HG03095 (cell line): ENCODE measurements around the gene PLA1A.
A peak's percentile ranks its signal among the peaks of the same experiment; 100 is the strongest.

Source experiments
- ATAC-seq: cut with Tn5 transposase; IDR thresholded peaks from one replicate; pipeline ENCODE4 v1.9.1; 2021; ENCODE audit warnings: moderate library complexity; ENCODE audit not compliant: unreplicated experiment

Gene PLA1A

DNA sequence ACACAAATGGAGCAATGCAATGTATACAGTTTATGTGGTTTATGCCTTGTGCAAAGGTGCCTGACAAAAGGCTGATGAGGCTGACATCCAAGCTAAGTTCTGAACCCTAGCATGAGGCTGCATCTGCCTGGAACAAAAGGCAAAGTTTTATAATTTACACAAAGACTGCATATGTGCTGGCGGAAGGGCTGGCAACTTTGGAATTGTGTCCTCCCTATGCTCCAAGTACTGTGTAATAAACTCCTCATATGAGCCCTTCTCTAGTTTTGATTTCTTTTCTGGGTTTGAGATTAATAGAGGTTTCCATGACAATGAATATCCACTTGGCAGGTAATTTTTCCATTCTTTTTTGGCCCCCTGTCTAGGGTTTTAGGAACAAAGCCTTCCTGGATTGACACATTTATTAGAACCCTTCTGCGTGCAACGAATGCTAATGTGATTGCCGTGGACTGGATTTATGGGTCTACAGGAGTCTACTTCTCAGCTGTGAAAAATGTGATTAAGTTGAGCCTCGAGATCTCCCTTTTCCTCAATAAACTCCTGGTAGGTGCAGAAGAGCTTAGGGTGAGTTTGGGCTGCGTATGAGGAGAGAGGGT, 10.8 kb downstream of the PLA1A start:
- no peak for ATAC-seq

DNA sequence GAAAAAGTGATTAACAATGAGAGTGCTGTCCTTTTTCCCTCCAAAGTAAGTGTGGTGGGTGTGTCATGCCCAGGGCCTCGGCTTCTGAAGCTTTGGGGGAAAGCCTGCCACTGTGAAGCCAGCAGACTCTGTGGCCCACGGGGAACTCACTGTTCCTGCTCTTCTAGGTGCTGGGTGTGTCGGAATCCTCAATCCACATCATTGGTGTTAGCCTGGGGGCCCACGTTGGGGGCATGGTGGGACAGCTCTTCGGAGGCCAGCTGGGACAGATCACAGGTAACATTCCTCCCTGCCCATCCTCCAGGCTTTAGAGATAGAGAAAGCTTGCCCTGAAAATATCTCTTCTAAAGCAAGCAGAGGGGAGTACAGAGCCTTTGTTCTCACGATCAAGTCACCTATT, 11.6 kb downstream of the PLA1A start:
- ATAC-seq: no peak

GRCh38 chr3:119611664-119612063, 14.0 kb downstream of the PLA1A start:
- ATAC-seq: no peak

- ATAC-seq: no peak
Observed at GRCh38 chr3:119613201-119613600, 15.5 kb downstream of the PLA1A start.

DNA sequence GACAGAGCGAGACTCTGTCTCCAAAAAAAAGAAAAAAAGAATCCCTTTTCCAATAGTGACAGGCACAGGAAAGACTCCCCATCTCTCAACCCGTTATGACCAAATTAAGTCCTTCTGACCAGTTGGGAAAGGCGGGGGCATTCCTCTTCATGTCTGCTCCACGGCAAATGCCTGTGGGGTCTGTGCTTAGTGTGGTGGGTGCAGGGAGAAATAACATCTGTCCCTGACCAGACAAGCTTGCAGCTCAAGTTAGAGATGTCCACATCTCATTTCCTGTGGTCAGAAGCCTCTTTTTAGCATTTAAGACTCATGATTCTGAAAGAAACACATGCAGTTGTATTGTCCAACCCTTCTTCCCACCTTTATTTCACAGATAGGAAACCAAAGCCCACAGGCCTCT, 16.2 kb downstream of the PLA1A start:
- no peak for ATAC-seq

GRCh38 chr3:119616056-119616455, 18.4 kb downstream of the PLA1A start:
- no peak for ATAC-seq

- ATAC-seq: no peak
Observed at GRCh38 chr3:119619094-119619493, 21.4 kb downstream of the PLA1A start.

- no peak for ATAC-seq
Observed at GRCh38 chr3:119620899-119621298, 23.2 kb downstream of the PLA1A start.

- no peak for ATAC-seq
Observed at GRCh38 chr3:119624002-119624720, 26.5 kb downstream of the PLA1A start.

GRCh38 chr3:119625451-119626153, 27.9 kb downstream of the PLA1A start:
- ATAC-seq: no peak

DNA sequence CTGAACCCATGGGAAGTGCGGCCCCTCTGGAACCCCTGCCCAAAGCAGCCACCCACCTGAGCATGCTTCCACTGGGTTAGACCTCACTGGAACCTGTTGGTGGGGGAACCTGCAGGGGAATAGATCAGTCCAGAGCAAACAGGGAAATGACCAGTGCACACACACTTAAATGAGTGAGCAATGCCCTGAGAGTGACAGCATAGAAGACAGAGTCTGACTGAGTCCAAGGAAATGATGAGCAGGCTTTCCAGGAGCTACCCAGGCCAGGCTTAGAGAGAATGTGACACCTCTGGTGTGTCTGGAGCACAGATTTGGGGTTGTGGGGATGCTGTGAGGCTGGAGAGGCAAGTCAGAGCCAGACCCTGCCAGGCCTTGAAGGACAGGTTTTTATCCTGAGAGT, 28.5 kb downstream of the PLA1A start:
- no peak for ATAC-seq

DNA sequence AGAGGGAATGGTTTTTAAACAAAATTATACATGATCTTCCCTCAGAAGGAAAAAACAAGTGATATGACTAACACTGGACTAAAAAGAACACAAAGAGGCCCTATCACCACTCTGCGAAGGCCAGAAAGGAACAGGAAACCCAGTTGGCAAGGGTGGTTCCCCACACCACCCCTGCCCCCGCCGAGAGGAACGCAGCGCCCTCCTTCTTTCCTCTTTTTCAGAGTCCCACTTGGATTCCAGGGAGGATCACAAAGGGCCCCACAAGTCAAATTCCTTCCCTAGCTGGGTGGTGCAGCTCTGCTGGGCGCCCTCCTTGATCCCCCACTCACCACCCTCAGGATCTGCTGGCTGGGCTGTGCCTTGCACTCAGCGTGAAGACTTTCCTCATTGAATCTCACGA, 29.8 kb downstream of the PLA1A start:
- ATAC-seq: no peak

GRCh38 chr3:119628390-119628789, 30.7 kb downstream of the PLA1A start:
- ATAC-seq: peak; percentile 39

DNA sequence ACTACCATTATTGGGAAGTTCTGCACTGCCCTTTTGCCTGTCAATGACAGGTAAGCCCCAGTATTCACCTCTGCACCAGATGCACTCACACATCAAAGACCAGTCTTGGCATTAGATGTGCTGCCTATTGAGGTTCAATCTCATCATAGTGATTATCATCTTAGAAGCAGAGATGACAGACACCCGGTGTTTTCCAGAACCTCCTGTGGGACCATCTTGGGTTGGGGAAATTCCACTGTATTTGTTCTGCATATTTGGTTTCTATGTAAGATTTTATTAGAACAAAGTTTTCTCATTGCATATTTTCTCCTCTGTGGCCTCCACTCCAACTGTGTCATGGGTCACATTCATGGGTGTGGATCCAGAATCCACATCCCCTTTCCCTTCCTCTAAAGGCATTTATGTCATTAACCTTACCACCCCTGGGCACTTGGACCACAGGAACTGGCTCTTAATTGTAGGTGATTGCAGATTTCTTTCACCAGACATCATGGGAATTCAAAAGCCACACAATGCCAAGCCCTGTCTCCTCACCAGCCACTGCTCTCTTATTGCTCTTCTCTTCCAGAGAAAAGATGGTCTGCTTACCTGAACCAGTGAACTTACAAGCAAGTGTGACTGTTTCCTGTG, 31.2 kb downstream of the PLA1A start:
- peak; percentile 21 for ATAC-seq

DNA sequence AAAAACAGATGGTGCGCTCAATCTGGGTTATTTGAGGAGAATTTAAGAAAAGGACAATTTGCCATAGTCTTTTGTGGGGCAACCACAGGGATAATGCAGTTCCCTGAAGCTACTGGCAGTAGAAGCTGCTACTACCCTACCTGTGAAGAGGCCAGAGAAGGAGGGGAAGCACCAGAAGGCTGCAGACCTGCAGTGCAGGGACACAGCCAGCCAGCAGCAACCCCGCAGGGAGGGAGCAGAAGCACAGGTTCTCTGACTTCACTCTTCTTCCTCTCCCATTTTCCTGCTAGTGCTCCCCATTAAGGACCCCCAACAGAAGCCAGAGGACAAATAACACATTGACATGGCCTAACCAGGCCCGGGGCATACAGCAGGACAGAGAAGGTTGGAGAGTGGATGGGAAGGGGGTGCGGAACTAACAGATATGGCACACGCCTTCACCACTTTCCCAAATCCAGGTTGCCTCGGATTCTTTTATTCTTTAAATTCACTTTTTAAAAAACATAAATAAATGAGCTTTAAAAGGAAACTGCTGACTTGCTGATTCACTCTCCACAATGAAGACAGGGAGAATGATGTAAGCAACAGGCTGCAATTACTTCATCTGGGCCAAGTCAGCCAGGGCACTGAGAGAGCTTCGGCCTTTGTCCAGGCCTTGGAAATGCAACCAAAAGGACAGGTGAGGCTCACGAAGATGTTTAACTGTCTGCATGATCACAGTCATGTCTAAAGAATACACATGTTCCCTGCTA, 32.6 kb downstream of the PLA1A start:
- no peak for ATAC-seq

DNA sequence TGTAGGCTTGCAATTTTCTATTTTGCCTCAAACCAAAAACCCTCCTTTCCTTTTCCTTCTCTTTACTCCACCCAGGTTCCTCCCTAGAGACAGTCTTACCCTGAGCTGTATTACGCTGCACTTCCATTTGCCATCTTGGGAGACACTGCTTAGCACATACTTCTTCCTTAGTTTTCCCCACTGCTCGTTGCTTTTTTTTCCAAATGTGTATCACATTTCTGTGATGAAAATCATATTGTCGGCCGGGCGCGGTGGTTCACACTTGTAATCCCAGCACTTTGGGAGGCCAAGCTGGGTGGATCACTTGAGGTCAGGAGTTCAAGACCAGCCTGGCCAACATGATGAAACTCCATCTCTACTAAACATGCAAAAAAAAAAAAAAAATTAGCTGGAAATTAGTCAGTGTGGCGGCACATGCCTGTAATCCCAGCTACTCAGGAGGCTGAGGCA, 33.2 kb downstream of the PLA1A start:
- no peak for ATAC-seq

DNA sequence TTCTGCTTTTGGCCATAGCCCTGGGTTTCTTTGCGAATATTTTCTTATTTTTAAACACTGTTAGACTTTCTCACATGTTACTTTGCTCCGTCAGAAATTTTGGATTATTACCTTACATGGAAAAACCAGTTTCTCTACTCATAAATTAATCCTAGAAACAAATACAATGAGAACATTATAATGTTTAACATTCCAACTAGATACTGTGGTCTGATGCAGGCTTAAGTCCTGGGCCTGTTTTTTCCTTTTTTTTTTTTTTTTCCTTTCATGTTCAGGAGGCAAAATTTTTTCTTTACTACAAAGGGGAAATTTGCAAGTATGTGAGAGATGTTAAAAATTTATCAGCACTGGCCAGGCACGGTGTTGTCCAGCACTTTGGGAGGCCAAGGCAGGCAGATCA, 33.8 kb downstream of the PLA1A start:
- no peak for ATAC-seq

DNA sequence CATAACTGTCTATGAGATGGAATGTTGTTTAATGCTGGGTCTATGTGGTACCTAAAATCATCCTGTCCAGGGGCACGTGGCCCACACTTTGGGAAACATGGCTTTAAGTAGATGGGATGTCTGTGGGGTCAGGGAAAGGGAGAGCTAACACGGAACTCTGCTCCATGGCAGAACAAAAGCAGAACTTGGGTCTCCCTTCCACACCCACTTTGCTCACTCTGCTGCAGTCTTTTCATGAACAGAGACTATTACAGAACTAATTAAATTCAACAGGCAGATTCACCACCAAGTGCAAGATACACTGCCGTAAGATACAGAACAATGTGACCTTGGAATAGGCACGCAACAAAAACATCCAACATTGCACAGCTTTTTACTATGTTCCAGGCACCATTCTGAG, 34.5 kb downstream of the PLA1A start:
- no peak for ATAC-seq

GRCh38 chr3:119632829-119633228, 35.1 kb downstream of the PLA1A start:
- ATAC-seq: no peak

- no peak for ATAC-seq
Observed at GRCh38 chr3:119635719-119636118, 38.0 kb downstream of the PLA1A start.

GRCh38 chr3:119636249-119636648, 38.6 kb downstream of the PLA1A start:
- ATAC-seq: no peak
